GM18907 (cell line): ENCODE measurements around the gene PDSS2.

Source experiments
- ATAC-seq: cut with Tn5 transposase; IDR thresholded peaks from one replicate; pipeline ENCODE4 v1.9.1; 2021; ENCODE audit warnings: mild to moderate bottlenecking, moderate library complexity; ENCODE audit not compliant: unreplicated experiment

PDSS2 gene

DNA sequence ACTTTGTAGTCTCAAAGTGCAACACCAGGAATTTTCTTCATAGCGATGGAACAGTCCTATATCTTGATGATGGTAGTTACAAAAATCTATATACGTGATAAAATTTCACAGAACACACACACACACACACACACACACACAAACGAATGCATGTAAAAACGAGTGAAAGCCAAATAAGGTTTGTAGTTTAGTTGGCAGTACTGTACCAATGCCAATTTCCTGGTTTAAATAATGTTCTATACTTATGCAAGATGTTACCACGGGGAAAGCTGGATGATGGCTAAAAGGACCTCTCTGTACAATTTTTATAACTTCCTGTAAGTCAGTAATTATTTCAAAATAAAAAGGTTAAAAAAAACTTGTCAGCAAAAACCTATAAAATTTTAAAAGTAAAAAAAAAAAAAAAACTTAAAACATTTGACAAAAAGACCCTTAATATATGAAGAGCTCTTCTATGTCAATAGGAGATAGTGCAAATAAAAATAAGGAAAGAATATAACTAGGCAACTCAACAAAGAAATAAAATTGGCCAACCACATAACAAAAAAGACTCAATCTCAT is 37.6 kb downstream of the PDSS2 start:
- ATAC-seq, result no peak

DNA sequence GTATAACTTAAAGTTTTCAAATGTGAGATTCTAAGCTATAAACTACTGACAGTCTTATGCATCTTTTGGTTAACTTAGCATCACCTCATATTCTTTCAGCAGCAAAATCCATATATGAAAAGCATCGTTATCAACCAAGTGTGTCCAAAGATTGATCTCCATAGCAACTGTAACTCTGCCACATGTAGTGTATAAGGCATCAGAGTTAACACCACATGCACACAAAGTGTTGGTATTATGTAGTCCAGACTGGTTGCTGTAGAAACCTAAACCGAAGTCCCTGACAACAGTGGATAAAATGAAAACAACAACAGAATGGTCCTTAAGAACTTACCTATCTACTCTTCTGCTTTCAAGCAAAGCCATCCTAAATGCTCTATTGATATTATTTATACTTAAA is 39.6 kb downstream of the PDSS2 start:
- no peak for ATAC-seq

DNA sequence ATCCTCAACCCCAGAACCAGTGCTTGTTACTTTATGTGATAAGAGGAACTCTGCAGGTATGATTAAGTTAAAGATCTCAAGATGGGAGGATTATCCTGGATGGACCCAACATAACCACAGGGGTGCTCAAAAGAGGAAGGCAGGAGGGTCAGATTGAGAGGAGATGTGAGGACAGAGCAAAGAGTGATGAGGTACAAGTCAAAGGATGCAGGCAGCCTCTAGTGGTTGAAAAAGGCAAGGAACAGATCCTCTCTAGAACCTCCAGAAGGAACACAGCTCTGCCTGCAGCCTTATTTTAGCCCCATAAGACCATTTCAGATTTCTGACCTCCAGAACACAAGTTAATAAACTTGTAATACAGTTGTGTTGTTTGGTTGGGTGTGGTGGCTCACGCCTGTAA is 41.2 kb downstream of the PDSS2 start:
- no peak for ATAC-seq

DNA sequence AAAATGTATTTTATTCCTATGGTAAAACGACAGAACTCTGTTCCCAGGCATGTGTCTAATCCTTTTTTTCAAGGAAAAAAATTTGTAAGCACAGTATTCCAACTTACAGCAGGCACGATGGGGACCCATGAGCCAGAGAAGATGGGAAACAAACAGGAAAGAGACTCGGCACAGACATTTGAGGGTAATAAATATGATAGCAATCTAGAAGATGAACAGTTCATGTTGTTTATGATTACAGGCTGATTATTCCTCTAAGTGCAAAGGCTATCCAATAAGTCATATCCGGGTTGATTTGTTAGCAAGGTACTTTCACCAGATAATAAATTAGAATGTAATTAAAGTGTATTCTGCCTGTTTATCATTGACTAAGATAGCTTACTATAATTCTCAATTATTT is 43.2 kb downstream of the PDSS2 start:
- ATAC-seq, result no peak

DNA sequence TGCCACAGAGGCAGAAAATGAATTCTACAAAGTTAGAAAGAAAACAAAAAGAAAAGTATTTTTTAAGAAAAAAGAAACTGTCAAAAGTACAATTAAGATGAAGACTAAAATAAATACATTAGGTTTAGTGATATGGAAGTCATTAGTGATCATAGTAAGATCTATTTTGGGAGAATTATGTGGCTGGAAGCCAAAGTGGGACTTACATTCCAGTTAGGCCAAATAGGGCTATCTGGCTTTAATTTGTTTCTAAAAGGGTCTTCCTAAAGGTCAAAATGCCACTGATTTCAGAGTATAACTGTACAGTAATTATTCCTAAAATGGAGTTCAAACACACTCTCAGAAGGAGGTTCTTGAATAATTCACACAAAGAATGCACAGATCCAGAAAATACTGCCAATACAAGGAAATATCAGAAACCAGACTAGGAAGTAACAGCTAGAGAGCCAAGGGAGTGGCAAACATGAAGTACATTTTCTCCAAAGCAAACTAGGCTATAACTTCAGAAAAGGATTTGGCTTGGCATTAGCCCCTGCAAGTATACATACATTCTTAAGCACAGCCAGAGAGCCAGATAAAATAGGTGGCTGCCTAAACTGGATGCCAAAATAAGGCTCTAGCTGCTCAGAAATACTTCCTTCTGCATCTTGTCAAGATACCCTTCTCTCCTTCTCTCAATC is 45.3 kb downstream of the PDSS2 start:
- no peak for ATAC-seq

DNA sequence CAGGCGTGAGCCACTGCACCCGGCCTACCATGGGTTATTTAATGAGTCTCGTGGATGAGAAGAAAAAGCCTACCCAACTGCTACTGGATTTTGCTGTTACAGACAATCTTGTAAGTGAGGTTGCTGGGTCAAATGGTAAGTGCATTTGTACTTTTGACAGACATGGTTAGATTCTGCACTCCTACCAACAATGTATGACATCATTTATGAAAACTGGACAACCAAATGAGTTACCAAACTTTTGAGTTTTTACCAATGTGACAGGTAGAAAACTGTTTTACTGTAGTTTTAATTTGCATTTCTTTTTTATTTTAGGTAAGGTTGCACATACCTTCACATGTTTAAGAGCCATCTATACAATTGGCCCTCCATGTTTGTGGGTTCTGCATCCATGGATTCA is 48.2 kb downstream of the PDSS2 start:
- no peak for ATAC-seq

DNA sequence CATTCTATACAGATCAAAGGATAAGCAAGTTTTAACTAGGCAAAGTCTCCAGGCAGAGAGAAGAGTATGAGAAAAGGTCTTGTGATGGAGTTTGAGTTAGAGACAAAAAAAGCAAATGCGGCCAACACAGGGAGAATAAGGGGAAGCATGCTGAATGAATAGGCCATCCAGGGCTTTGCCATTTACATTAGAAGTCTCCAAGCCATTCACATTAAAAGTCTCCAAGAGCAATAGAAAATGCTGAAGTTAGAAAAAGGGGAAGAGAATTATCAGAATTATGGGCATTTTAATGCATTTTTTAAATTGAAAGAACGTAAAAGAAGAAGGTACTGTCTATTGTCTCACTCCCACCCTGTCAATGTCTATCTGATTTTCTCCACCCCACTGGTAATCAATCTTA is 49.4 kb downstream of the PDSS2 start:
- ATAC-seq, result no peak

DNA sequence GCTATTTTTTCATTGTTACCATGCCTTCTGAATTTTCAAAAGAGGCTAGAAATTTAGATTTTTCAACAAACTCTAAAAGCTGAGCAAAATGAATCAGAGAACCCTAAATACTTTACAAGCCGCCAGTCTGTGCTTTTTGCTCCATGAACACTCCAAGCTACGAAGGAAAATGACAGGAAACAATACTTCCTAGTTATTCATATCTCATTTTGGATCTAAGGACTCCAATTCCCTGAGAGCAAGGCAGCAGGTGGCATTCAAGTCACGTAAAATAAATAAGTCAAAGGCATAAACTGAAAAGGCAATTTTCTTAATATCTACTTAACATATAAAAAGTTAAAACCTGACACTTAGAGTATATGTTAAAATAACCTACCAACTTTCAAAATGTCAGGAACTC is 50.6 kb downstream of the PDSS2 start:
- ATAC-seq, result no peak

DNA sequence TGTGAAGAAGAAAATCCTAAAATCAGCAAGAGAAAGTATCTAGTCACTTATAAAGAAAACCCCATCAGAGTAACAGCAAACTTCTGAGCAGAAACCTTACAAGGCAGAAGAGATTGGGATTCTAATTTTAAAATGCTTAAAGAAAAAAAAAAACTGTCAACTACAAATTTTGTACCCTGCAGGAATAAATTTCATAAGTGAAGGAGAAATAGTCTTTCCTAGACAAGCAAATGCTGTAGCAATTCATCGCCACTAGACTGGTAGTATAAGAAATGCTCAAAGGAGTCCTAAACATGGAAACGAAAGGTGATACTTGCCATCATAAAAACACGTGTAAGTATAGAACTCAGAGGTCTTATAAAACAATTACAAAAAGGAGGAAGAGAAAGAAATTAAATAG is 54.4 kb downstream of the PDSS2 start:
- ATAC-seq, result no peak

DNA sequence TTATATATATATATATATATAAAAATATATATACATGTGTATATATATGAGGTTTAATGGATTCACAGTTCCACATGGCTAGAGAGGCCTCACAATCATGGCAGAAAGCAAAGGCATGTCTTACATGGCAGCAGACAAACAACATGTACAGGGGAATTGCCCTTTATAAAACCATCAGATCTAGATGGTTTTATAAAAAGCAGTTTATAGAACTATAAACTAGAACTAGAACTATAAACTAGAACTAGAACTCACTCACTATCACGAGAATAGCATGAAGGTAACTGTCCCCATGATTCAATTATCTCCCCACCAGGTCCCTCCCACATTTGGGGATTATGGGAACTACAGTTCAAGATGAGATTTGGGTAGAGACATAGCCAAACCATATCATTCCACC is 56.8 kb downstream of the PDSS2 start:
- ATAC-seq, result no peak

DNA sequence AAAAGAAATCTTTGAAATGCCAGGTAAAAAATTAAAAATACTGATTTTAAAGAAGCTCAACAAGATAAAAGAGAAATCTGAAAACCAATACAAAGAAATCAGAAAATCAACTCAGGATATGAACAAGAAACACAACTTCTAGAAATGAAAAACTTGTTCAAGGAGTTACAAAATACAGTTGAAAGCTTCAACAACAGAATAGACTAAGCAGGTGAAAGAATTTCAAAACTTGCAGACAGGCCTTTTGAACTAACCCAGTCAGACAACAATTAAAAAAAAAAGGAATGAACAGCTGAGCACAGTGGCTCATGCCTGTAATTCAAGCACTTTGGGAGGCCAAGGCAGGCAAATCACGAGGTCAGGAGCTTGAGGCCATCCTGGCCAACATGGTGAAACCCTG is 57.8 kb downstream of the PDSS2 start:
- ATAC-seq, result no peak

DNA sequence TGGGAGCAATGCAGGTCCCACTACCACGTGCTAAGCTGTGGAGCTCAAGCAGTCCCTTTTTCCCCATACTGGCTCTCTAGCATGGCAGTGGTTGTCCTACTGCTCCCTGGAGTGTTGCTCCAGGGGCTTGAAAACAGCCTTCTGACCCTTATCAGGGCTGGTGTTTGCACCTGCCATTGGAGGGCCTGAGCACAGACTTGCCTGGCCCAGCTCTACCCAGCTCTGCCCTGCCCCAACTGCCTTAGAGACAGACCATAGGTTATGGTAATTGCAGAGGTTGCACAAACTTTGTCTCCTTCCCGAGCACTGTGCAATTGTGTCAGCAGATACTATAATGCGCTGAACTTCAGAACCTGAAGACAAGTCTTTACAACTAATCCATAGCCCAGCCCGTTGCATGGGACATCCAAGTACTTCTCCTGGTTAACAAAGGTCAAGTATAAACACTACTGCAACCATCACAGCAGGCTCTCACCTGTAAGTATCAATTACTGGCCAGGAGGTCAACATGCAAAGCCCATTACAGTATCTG is 58.7 kb downstream of the PDSS2 start:
- no peak for ATAC-seq

DNA sequence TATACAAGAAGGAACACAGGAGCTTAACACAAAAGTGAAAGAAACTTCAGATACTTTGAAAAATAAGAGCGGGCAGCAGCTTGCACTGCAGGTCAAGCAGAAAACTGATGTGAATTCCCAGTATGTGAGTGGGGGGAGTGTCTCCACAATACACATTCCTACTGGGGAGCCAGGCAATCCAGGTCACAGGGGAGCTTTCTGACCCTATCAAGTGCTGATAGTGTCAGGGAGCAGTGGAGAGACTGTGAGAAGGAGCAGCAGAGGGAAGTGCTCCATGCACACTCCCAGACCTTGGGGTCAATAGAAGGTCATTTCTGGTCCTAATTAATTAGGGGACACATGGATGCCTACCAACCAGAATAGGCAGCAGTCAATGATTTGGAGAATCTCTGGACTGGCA is 59.4 kb downstream of the PDSS2 start:
- no peak for ATAC-seq

DNA sequence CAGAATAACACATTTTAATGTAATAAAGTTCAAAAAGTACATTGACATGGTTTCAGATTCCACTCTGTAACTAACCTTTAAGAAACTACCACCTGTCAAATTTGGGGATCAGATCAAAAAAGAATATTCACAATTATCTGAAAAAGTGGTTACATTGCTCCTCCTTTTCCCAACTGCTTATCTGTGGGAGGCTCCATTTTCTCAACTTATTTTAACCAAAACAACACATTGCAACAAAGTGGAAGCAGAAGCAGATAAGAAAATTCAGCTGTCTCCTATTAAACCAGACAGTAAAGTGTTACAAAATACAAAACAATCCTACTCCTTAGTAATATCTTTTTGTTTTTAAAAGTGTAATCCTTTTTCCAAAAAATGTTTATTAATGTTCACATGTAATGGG is 61.4 kb downstream of the PDSS2 start:
- no peak for ATAC-seq

DNA sequence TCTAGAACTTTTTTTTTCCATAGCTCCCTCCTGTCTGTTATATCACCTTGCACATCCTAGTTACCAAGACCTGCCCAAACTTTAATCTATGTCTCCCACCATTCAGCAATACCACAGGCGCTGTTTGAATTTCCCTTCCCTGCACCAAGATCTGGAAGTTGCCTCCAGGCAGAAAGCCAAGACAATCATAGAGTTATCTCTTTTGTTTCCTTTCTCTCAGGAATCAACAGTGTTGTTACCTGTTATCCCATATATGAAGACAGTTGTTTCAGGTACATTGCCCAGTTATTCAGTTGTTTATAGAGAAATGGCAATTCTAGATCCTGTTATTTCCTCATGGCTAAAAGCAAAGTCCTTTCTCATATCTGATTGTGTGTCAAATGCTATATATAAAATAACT is 63.2 kb downstream of the PDSS2 start:
- no peak for ATAC-seq

DNA sequence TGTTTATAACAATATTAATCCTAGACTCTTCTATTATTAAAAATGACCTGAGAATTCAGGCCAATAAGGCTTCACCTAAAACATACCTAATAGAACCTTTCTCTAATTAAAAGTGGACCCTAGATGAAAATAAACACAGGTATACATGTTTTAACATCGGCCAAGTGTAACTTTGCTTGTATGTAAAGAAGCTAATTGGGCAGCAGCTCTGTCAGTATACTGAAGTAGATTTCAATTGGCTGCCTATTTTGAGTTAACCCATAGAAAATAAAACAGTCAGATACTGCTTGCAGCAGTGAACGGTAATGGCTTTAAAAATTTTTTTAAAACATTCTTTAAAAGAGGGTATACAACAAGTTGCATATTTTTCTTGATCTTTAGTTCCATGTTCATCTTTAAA is 67.3 kb downstream of the PDSS2 start:
- no peak for ATAC-seq

DNA sequence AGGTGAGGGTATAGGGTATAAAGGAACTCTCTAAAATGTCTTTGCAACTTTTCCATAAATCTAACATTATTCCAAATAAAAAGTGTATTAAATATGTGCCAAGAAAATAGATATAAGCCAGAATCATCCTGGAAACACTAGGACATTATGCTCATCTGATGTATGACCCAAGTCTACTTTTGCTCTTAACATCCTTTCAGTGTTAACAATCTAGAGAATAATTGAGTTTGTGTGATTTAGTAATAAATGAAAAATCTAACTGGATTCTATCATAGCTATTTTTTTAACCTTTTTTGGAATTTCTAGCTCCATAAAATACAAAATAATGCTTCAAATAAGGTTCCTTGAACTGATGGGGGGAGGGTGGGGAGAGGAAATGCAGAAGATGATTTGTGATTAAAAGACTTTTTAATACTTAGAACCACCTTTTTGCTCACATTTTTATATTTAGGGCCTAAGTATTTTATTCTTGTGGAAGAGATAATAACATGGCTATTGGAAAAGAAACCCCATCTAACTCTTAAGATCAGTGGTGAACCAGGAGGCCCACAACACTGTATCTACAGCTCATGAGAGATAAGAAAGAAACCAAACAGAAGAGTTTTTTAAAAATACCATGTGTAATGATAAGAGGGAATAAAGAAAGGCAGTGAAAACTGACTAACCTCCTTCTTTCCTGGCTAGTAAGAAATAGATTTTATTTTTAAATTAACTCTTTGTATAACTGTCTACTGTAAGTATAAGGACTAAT is 68.5 kb downstream of the PDSS2 start:
- ATAC-seq, result no peak

DNA sequence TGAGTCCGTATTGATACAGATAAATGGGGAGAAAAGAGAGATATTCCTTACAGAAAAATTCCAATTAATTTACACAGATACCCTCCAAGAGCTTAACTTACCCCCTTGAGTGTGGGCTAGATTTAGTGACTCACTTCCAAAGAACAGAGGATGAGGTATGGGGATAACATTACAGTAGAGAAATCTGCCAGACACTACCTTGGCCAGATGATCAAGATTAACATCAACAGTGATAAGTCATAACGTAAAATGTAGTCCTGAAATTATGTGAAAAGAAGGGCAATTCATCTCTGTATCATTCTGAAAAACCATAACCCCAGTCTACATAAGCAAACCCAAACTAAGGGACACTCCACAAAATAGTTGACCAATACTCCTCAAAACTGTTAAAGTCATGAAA is 69.3 kb downstream of the PDSS2 start:
- no peak for ATAC-seq

DNA sequence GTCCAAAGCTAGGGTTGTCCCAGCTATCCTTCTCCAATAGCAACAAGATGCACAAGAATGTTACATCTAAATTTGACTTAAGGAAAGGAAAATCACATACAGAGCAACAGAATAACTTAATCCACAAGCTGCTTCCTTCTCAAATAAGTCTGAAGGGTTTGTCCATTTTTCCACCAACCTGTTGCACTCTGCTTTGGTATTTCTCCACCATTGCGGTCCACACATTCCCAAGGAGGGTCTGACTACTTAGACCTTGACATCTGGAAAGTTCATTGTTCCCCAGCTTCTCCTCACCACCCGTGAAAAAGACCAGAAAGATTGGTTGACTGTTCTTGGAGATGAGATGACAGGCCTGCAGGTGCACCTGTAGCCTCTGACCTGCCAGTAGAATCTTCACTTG is 72.5 kb downstream of the PDSS2 start:
- ATAC-seq, result no peak

DNA sequence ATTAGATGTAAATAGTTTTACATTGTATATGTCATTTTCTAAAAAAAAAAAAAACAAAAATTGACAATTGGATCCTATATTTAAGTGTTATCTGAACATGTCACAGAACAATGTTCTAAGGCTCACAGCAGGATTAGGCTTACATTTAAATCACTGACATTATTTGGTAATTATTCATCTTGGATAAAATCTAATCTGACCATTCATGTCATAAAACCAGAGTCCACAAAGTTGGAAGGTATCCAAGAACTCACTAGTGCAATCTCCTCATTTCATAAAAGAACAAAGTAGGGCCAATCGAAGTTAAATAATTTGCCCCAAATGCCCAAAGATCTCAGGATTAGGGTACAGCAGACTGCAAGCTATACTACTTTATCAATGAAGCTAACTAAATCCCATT is 73.0 kb downstream of the PDSS2 start:
- ATAC-seq, result no peak

DNA sequence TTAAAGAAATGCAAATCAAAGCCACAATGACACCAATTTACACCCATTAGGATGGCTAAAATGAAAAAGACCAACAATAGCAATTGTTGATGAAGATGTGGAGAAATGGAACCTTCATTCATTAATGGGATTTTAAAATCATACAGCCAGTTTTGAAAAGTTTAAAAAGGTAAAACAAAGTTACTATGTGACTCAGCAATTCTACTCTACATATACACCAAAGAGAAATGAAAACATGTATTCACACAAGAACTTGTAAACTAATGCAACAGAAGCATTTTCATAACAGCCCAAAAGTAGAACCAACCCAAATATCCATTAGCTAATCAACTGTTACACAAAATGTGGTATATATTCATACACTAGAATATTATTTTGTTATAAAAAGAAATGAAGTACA is 75.7 kb downstream of the PDSS2 start:
- no peak for ATAC-seq

DNA sequence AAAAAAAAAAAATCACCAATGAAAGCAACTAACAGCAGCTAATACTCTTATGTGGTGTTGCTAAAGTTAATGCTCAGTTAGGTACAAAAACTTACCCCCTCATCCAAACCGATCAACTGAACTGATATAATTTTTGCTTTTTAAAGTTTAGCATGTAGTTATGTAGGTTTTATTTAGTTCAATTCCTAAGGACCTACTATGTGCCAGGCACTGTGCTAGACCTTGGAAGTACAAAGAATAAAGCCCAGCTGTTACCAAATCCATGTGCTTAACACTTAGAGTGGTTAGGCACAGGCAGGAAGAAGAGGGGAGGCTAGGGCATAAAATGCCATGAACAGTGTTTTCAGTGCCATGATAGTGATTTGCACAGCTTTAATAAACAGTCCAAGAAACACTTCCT is 85.1 kb downstream of the PDSS2 start:
- ATAC-seq, result no peak
